Neural progenitor cell (in vitro differentiated cells): ENCODE data around the gene MGAT4A. TPM values are rescaled to one million over a fixed set of nuclear protein-coding genes. Genes with fewer than 3 reads are reported as not detected.

Experiments
- DNase-seq: peaks from one replicate; pipeline ENCODE4 v3.0.0-alpha.2; 2016; ENCODE audit warnings: low spot score
- H2AFZ ChIP-seq: fragments of 200-600 bp; sonication (generic); replicated peaks from 2 replicates; pipeline ENCODE4 v1.6.1; 2016; ENCODE audit warnings: antibody characterized with exemption
- H3F3A ChIP-seq: fragments of 200-600 bp; sonication (generic); 2 replicates; pipeline ENCODE4 v1.6.1; 2016; ENCODE audit warnings: antibody characterized with exemption, low read depth
- H3K27ac ChIP-seq: fragments of 200-600 bp; sonication (generic); 2 replicates; pipeline ENCODE4 v1.5.1; 2016; ENCODE audit warnings: mild to moderate bottlenecking
- H3K27me3 ChIP-seq: fragments of 200-600 bp; sonication (generic); 2 replicates; pipeline ENCODE4 v1.6.1; 2016; ENCODE audit warnings: mild to moderate bottlenecking, moderate library complexity
- H3K36me3 ChIP-seq: fragments of 200-600 bp; sonication (generic); 2 replicates; pipeline ENCODE4 v1.5.1; 2016
- H3K4me1 ChIP-seq: fragments of 200-600 bp; sonication (generic); 2 replicates; pipeline ENCODE4 v1.6.1; 2016; ENCODE audit warnings: mixed run types
- H3K4me2 ChIP-seq: fragments of 200-600 bp; sonication (generic); 2 replicates; pipeline ENCODE4 v1.6.1; 2016
- H3K4me3 ChIP-seq: fragments of 200-600 bp; sonication (generic); 2 replicates; pipeline ENCODE4 v1.5.1; 2016
- H3K79me2 ChIP-seq: fragments of 200-600 bp; sonication (generic); 2 replicates; pipeline ENCODE4 v1.6.1; 2016; ENCODE audit warnings: low read depth
- H3K9ac ChIP-seq: fragments of 200-600 bp; sonication (generic); 2 replicates; pipeline ENCODE4 v1.6.1; 2016
- H3K9me3 ChIP-seq: fragments of 200-600 bp; sonication (generic); 2 replicates; pipeline ENCODE4 v1.5.1; 2016; ENCODE audit warnings: low read depth
- H4K20me1 ChIP-seq: fragments of 200-600 bp; sonication (generic); 2 replicates; pipeline ENCODE4 v1.6.1; 2016; ENCODE audit warnings: low read depth
- H3K27ac Mint-ChIP-seq: 3 replicates; pipeline ENCODE4 v1.8.0; 2021; ENCODE audit warnings: mixed read lengths
- H3K27me3 Mint-ChIP-seq: 2 replicates; pipeline ENCODE4 v1.8.0; 2022; ENCODE audit warnings: low read depth, mild to moderate bottlenecking, inconsistent platforms, moderate library complexity, mixed read lengths; ENCODE audit not compliant: insufficient read depth
- H3K36me3 Mint-ChIP-seq: 3 replicates; pipeline ENCODE4 v1.8.0; 2021; ENCODE audit warnings: mixed read lengths
- H3K4me1 Mint-ChIP-seq: 3 replicates; pipeline ENCODE4 v1.8.0; 2021; ENCODE audit warnings: mixed read lengths
- H3K4me3 Mint-ChIP-seq: 3 replicates; pipeline ENCODE4 v1.8.0; 2021; ENCODE audit warnings: mild to moderate bottlenecking, moderate library complexity, mixed read lengths
- H3K9me3 Mint-ChIP-seq: 3 replicates; pipeline ENCODE4 v1.8.0; 2020; ENCODE audit warnings: mixed read lengths
- EZH2 ChIP-seq: fragments of 200-600 bp; sonication (generic); IDR thresholded peaks from 2 replicates; pipeline ENCODE4 v1.6.1; 2017; ENCODE audit warnings: antibody characterized with exemption, mild to moderate bottlenecking, moderate library complexity
- EZH2phosphoT487 ChIP-seq: fragments of 200-600 bp; sonication (generic); IDR thresholded peaks from 2 replicates; pipeline ENCODE4 v1.6.1; 2017; ENCODE audit warnings: antibody characterized with exemption
- total RNA-seq: library from RNA; depleted of rRNA; stranded (reverse); fragments of >200 nt; gene quantifications from 2 replicates; pipeline ENCODE4 v1.2.3, GENCODE V29; 2015; ENCODE audit warnings: low replicate concordance
- TF ChIP-seq, protein P1 (sequence below): fragments of 200-600 bp; sonication (generic); IDR thresholded peaks from 2 replicates; pipeline ENCODE4 v1.5.1; 2017; ENCODE audit warnings: antibody characterized with exemption, mild to moderate bottlenecking

The MGAT4A gene
- total RNA-seq, 1 donor from 2014 or later = 8.0 TPM

DNA sequence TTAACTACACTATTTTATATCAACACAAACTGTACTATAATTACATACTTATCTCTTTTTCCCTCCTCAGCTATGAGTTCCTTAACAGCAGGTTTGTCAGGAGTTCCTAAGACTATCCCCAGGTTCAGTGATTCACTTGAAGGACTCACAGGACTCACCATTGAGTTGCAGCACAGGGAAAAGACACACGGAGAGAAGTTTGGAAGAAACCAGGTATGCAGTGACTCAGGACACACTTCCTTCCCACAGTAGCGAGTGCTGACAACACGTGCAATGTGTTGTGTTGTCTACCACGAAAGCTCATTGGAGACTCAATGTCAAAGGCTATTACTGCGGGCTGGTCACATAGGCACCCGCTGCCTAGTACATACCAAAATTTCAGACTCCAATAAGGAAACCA, 32.0 kb downstream of the MGAT4A start:
- H3K27ac ChIP-seq = no peak overlapping the region
- H3K9me3 ChIP-seq = no peaks in the 10 kb centered on the region
- TF ChIP-seq EZH2phosphoT487 = no peak
- TF ChIP-seq, protein P1, sequence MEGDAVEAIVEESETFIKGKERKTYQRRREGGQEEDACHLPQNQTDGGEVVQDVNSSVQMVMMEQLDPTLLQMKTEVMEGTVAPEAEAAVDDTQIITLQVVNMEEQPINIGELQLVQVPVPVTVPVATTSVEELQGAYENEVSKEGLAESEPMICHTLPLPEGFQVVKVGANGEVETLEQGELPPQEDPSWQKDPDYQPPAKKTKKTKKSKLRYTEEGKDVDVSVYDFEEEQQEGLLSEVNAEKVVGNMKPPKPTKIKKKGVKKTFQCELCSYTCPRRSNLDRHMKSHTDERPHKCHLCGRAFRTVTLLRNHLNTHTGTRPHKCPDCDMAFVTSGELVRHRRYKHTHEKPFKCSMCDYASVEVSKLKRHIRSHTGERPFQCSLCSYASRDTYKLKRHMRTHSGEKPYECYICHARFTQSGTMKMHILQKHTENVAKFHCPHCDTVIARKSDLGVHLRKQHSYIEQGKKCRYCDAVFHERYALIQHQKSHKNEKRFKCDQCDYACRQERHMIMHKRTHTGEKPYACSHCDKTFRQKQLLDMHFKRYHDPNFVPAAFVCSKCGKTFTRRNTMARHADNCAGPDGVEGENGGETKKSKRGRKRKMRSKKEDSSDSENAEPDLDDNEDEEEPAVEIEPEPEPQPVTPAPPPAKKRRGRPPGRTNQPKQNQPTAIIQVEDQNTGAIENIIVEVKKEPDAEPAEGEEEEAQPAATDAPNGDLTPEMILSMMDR = no peak
- TF ChIP-seq EZH2 = no peak
- H4K20me1 ChIP-seq = no peaks in the 10 kb centered on the region
- H3K4me1 ChIP-seq = no peaks in the 10 kb centered on the region
- no peaks in the 10 kb centered on the region for H3K27me3 ChIP-seq
- H3F3A ChIP-seq = no peaks in the 10 kb centered on the region
- DNase-seq = no peak
- Mint-ChIP-seq H3K36me3 (no peaks in the 10 kb centered on the region), H3K4me1 (no peaks in the 10 kb centered on the region), H3K27me3 (no peaks in the 10 kb centered on the region), H3K27ac (no peak overlapping the region), H3K4me3 (no peak overlapping the region), H3K9me3 (no peaks in the 10 kb centered on the region)
- no peaks in the 10 kb centered on the region for H3K79me2 ChIP-seq
- H3K4me2 ChIP-seq = no peak overlapping the region
- no peak overlapping the region for H3K4me3 ChIP-seq
- H3K9ac ChIP-seq = no peak overlapping the region
- H2AFZ ChIP-seq = no peak overlapping the region
- no peaks in the 10 kb centered on the region for H3K36me3 ChIP-seq

DNA sequence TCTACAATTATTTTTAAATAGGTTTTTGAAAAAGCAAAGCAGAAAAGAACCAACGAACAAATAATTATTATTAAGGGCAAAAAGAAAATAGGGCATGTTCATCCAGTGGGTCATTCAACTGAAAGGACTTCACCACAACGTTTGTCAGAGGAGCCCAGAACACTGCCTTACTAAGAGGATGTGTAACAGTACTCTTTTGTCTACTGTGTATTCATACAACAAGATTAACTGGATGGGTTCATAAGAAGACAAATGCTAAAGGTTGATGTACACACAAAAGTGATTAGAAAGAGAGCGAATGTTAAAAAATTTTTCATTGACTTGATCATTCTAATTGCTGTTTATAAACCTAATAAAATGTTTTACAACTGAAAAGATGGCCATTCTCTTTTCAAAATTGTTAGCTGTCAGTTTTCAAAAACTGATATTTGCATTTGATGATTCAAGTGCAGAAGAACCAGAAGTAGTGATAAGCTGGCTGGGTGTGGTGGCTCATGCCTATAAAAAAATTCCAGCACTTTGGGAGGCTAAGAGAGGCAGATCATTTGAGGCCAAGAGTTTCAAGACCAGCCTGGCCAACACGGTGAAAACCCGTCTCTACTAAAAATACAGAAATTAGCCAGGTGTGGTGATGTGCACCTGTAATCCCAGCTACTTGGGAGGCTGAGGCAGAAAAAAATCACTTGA, 33.1 kb downstream of the MGAT4A start:
- Mint-ChIP-seq H3K27ac (no peak overlapping the region), H3K4me1 (no peaks in the 10 kb centered on the region), H3K9me3 (no peaks in the 10 kb centered on the region), H3K36me3 (no peaks in the 10 kb centered on the region), H3K27me3 (no peaks in the 10 kb centered on the region), H3K4me3 (no peak overlapping the region)
- no peak overlapping the region for H3K4me2 ChIP-seq
- no peak overlapping the region for H3K27ac ChIP-seq
- no peak for TF ChIP-seq EZH2
- TF ChIP-seq EZH2phosphoT487 = no peak
- TF ChIP-seq, protein P1 = no peak
- no peaks in the 10 kb centered on the region for H3K4me1 ChIP-seq
- H3K4me3 ChIP-seq = no peak overlapping the region
- no peak overlapping the region for H3K9ac ChIP-seq
- H3K27me3 ChIP-seq = no peaks in the 10 kb centered on the region
- H3K79me2 ChIP-seq = no peaks in the 10 kb centered on the region
- DNase-seq = no peak
- H3F3A ChIP-seq = no peaks in the 10 kb centered on the region
- H2AFZ ChIP-seq = no peak overlapping the region
- H3K36me3 ChIP-seq = no peaks in the 10 kb centered on the region
- H4K20me1 ChIP-seq = no peaks in the 10 kb centered on the region
- H3K9me3 ChIP-seq = no peaks in the 10 kb centered on the region

DNA sequence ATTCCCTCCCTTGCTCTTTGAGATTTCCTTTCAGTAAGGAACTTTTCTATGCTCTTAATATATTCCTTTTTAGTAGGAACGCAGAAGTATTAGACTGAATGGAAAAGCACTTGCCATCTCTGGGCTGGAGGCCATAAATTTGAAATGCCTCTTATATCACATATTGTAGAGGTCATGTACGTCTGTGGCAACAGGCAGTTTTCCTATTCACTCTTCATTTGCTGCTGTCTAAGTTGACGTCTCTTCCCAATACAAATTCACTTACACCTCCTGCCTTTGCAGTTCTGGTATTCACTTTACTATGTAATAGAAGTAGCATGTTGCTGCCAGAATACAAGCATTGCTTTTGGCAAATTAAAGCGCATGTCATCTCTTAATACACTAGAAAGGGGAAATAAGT, 34.7 kb downstream of the MGAT4A start:
- Mint-ChIP-seq H3K4me3 (no peak overlapping the region), H3K9me3 (no peaks in the 10 kb centered on the region), H3K4me1 (no peaks in the 10 kb centered on the region), H3K27me3 (no peaks in the 10 kb centered on the region), H3K36me3 (no peaks in the 10 kb centered on the region), H3K27ac (no peak overlapping the region)
- DNase-seq = no peak
- Histone ChIP-seq H3K27ac (no peak overlapping the region), H3K9ac (no peak overlapping the region), H3F3A (no peaks in the 10 kb centered on the region), H3K4me3 (no peak overlapping the region), H2AFZ (no peak overlapping the region), H3K36me3 (no peaks in the 10 kb centered on the region), H3K4me1 (no peaks in the 10 kb centered on the region), H4K20me1 (no peaks in the 10 kb centered on the region), H3K9me3 (no peaks in the 10 kb centered on the region), H3K79me2 (no peaks in the 10 kb centered on the region), H3K27me3 (no peaks in the 10 kb centered on the region), H3K4me2 (no peak overlapping the region)
- TF ChIP-seq EZH2 = no peak

DNA sequence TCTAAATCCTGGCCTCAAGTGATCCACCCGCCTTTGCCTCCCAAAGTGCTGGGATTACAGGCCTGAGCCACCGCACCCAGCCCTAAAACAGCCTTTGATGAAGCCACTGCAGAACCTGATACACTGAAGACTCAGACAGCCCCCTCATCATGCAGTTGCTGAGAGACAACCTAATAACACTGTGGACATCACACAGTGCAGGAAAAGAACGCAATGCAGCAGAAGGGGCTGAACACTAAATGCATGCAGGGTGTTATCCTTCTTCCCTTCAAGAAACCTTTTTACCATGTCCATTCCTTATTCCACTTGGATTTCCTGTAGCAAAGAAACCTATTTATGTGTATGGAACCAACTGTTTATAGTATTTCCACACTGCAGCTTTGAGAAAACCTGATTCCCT, 35.7 kb downstream of the MGAT4A start:
- Histone ChIP-seq H3K9ac (no peak overlapping the region), H3K27ac (no peak overlapping the region), H3K4me2 (no peak overlapping the region), H3K36me3 (no peaks in the 10 kb centered on the region), H2AFZ (no peak overlapping the region), H3K27me3 (no peaks in the 10 kb centered on the region), H3K4me3 (no peak overlapping the region), H4K20me1 (no peaks in the 10 kb centered on the region), H3K9me3 (no peaks in the 10 kb centered on the region), H3F3A (no peaks in the 10 kb centered on the region), H3K4me1 (no peaks in the 10 kb centered on the region), H3K79me2 (no peaks in the 10 kb centered on the region)
- Mint-ChIP-seq H3K9me3 (no peaks in the 10 kb centered on the region), H3K27me3 (no peaks in the 10 kb centered on the region), H3K36me3 (no peaks in the 10 kb centered on the region), H3K27ac (no peak overlapping the region), H3K4me3 (no peak overlapping the region), H3K4me1 (no peaks in the 10 kb centered on the region)
- DNase-seq = no peak
- no peak for TF ChIP-seq EZH2phosphoT487
- TF ChIP-seq EZH2 = no peak
- TF ChIP-seq, protein P1 = no peak
